Measurements from ENCODE around the gene PARP15.

GRCh38 chr3:122587572-122587971 is 10.1 kb downstream of the PARP15 start:
- TF ChIP-seq, protein P1, sequence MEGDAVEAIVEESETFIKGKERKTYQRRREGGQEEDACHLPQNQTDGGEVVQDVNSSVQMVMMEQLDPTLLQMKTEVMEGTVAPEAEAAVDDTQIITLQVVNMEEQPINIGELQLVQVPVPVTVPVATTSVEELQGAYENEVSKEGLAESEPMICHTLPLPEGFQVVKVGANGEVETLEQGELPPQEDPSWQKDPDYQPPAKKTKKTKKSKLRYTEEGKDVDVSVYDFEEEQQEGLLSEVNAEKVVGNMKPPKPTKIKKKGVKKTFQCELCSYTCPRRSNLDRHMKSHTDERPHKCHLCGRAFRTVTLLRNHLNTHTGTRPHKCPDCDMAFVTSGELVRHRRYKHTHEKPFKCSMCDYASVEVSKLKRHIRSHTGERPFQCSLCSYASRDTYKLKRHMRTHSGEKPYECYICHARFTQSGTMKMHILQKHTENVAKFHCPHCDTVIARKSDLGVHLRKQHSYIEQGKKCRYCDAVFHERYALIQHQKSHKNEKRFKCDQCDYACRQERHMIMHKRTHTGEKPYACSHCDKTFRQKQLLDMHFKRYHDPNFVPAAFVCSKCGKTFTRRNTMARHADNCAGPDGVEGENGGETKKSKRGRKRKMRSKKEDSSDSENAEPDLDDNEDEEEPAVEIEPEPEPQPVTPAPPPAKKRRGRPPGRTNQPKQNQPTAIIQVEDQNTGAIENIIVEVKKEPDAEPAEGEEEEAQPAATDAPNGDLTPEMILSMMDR (IDR thresholded peaks at IDR 0.05; ENCODE audit: borderline replicate concordance, extremely low read depth, low read length, poor library complexity, severe bottlenecking), result no peak
- no peak for TF ChIP-seq EZH2 (IDR thresholded peaks at IDR 0.05; ENCODE audit: borderline replicate concordance, low read depth, low read length, severe bottlenecking)

Data from DND-41 (cell line).